Heart right ventricle (tissue), 16 donors: ENCODE results near the gene CALCA. TPM values are rescaled to one million over a fixed set of nuclear protein-coding genes. Genes with fewer than 3 reads are reported as not detected.
A peak's percentile ranks its signal among the peaks of the same experiment; 100 is the strongest.

ENCODE experiments used
- ATAC-seq, 8 donors: fragments of 200-7000 bp; cut with Tn5 transposase; one replicate each; pipeline ENCODE4 v1.9.1; 2020; ENCODE audit warnings: mild to moderate bottlenecking in 8 of 8, moderate library complexity in 8 of 8, moderate number of reproducible peaks in 1 of 8
- DNase-seq, 2 donors: peaks; one replicate each; pipeline ENCODE4 v3.0.0-alpha.2; 2020
- H3K27ac ChIP-seq, 10 donors: fragments of 200-600 bp; sonication (generic) in 2 of 10; one replicate each; pipeline versions ENCODE4 v1.5.0 to v1.8.0; 2020 to 2022; ENCODE audit warnings: mild to moderate bottlenecking in 3 of 10
- H3K27me3 ChIP-seq, 7 donors: fragments of 200-600 bp; one replicate each; pipeline ENCODE4 v1.8.0; 2021 to 2022; ENCODE audit warnings: mild to moderate bottlenecking in 2 of 7
- H3K36me3 ChIP-seq, 9 donors: fragments of 200-600 bp; sonication (generic) in 1 of 9; one replicate each; pipeline versions ENCODE4 v1.5.0 to v1.8.0; 2020 to 2022; ENCODE audit warnings: mild to moderate bottlenecking in 2 of 9
- H3K4me1 ChIP-seq, 9 donors: fragments of 200-600 bp; sonication (generic) in 1 of 9; one replicate each; pipeline versions ENCODE4 v1.5.0 to v1.8.0; 2020 to 2022; ENCODE audit warnings: mild to moderate bottlenecking in 4 of 9
- H3K4me3 ChIP-seq, 10 donors: fragments of 200-600 bp; sonication (generic) in 2 of 10; one replicate each; pipeline versions ENCODE4 v1.5.0 to v1.8.0; 2020 to 2022; ENCODE audit warnings: mild to moderate bottlenecking in 7 of 10, moderate library complexity in 2 of 10
- H3K9me3 ChIP-seq, 11 donors: fragments of 200-600 bp in 10 of 11; sonication (generic) in 2 of 11; one replicate each; pipeline versions ENCODE4 v1.5.0 to v1.8.0; 2013 to 2022; ENCODE audit warnings: mild to moderate bottlenecking in 2 of 11, control low read depth in 1 of 11, moderate library complexity in 1 of 11
- CTCF ChIP-seq, 9 donors: fragments of 200-600 bp; sonication (generic) in 2 of 9; IDR thresholded peaks; one replicate each; pipeline versions ENCODE4 v1.5.0 to v1.8.0; 2021 to 2022; ENCODE audit warnings: antibody characterized with exemption in 9 of 9, mild to moderate bottlenecking in 5 of 9, moderate library complexity in 1 of 9
- WGBS, 2 donors: extraction: QIAGEN DNeasy Blood & Tissue Kit; methylation state at CpG; one replicate each; pipeline ENCODE4 v1.1.7; 2013; ENCODE audit warnings: inconsistent platforms in 1 of 2; 5-methylcytosine and 5-hydroxymethylcytosine counted together
- intact Hi-C, 10 donors: fragments of 100-400 bp; cut with DNase I; formaldehyde crosslinking; loops; one replicate each; pipeline versions ENCODE4 v1.11.1 to v1.14.2; 2022
- polyA plus RNA-seq, 2 donors: library from polyadenylated mRNA; stranded (reverse); fragments of 200-250 nt; gene quantifications; one replicate each; pipeline ENCODE4 v1.2.3, GENCODE V29; 2013
- total RNA-seq, 10 donors: library from RNA; stranded (reverse); fragmentation: NEBNext Ultra II Directional in 3 of 10; extraction: Animal tissue kit (Norgen Biotek cat#: 25700) in 3 of 10; gene quantifications; one replicate each; pipeline versions ENCODE4 v1.2.1 to v1.2.4, GENCODE V29; 2021 to 2023
- donor health status: Arrhythmogenic right ventricular cardiomyopathy.
- donor health status: ischemic (EF 13 %, LVEDD 7.1; RV severe dilation, severe dysfunction).
- donor health status: healthy with polysubstance abuse.
- donor health status: DM: no; HTN: yes; CAD: no.
- donor health status: DM: no; HTN: no; CAD: no.
- donor health status: ischemic (EF 25% LVEDD 6.9; RV normal size, moderate dysfunction).
- donor health status: ischemic (EF 25% LVEDD 5.7; RV mildly dilated, moderate dysfunction).
- donor health status: healthy.
- donor health status: DM: yes; HTN: yes; CAD: no.
- donor health status: Ischemic cardiomyopathy.
- donor health status: ischemic (EF 35%, LVEDD 5.7; RV mildly dilated, moderate dysfunction).
- donor health status: nonischemic (EF 11% LVEDD 7.7; RV severe dilation, severe dysfunction).
- donor health status: DM: yes; HTN: yes; CAD: no.
- donor health status: PGD.
- donor health status: ischemic (EF 29% LVEDD 5.4; RV normal size, mild dysfunction).
- donor health status: nonischemic (EF 23%, LVEDD 6.1; RV moderate dilation, normal function).

The CALCA gene
- total and polyA plus RNA-seq, 12 donors = 0.34 to 9.9 (median 0.85) TPM; not detected in 7

- ATAC-seq (peak in 4 of 8 donors; percentile 33 to 51 (median 40)), DNase-seq (peak in 1 of 2 donors; percentile 13)
- no peak overlapping the region for H3K27ac ChIP-seq
- H3K27me3 ChIP-seq = peaks cover 27 to 100% (median 94%) of the 10 kb centered on the region in 7 donors
- peaks cover 2 to 39% (median 26%) of the 10 kb centered on the region in 9 donors for H3K4me1 ChIP-seq
- H3K4me3 ChIP-seq = peak overlapping the region; percentile 7 to 42 (median 33)
- no peak for TF ChIP-seq CTCF (IDR thresholded peaks at IDR 0.05)
- no peaks in the 10 kb centered on the region for H3K36me3 ChIP-seq
- 1 to 2% methylated on average over 64 of the region's 64 CpGs for WGBS, 2 donors
- H3K9me3 ChIP-seq = no peaks in the 10 kb centered on the region
- intact Hi-C loops = loop anchor here in 6 of 10 donors (5.0 to 10.0 kb wide), 2 partner anchors 98 to 101 kb away; partner anchors contain the start of gene CALCB (in 6 of the 6)
These were observed 1.7 kb upstream of the CALCA start for GRCh38 chr11:14973621-14974514.

- Histone ChIP-seq H3K27me3 (peaks cover 27 to 99% (median 96%) of the 10 kb centered on the region in 7 donors), H3K9me3 (no peaks in the 10 kb centered on the region), H3K4me3 (no peak overlapping the region), H3K4me1 (peaks cover 2 to 39% (median 26%) of the 10 kb centered on the region in 9 donors), H3K27ac (no peak overlapping the region), H3K36me3 (no peaks in the 10 kb centered on the region)
- WGBS, 2 donors = 10 to 11% methylated on average over 22 of the region's 22 CpGs
- DNase-seq = no peak
- ATAC-seq = no peak
- intact Hi-C loops = loop anchor here in 6 of 10 donors (5.0 to 10.0 kb wide), 2 partner anchors 99 to 102 kb away; partner anchors contain the start of gene CALCB (in 6 of the 6)
- TF ChIP-seq CTCF (IDR thresholded peaks at IDR 0.05) = no peak
These were observed 687 bp upstream of the CALCA start for GRCh38 chr11:14972581-14973495.

GRCh38 chr11:14969901-14970323 lies 2.2 kb downstream of the CALCA start:
- TF ChIP-seq CTCF (IDR thresholded peaks at IDR 0.05) = peak in 6 of 9 donors; percentile 35 to 52 (median 47)
- DNase-seq (peak in 1 of 2 donors; percentile 28), ATAC-seq (peak in 4 of 8 donors; percentile 29 to 59 (median 32))
- Histone ChIP-seq H3K4me3 (no peak overlapping the region), H3K27ac (no peak overlapping the region), H3K27me3 (peaks cover 27 to 77% (median 69%) of the 10 kb centered on the region in 7 donors), H3K36me3 (no peaks in the 10 kb centered on the region), H3K9me3 (no peaks in the 10 kb centered on the region), H3K4me1 (peaks cover 2 to 33% (median 22%) of the 10 kb centered on the region in 9 donors)
- intact Hi-C loops = loop anchor here in 6 of 10 donors (5.0 to 10.0 kb wide), 2 partner anchors 102 to 105 kb away; partner anchors contain the start of gene CALCB (in 6 of the 6)
- WGBS, 2 donors = 8 to 13% methylated on average over 7 of the region's 7 CpGs
